HT1080 (cell line): Measurements from ENCODE around the gene CRYBB3. TPM values are rescaled to one million over a fixed set of nuclear protein-coding genes. Genes with fewer than 3 reads are reported as not detected.
"Not testable (repeated sequence)": the region's sequence is repeated elsewhere in the genome, so short reads cannot be mapped to it uniquely, and the experiment has no call there.

Source experiments
- DNase-seq: peaks from one replicate; pipeline ENCODE4 v3.0.0-alpha.2; 2015; ENCODE audit warnings: low read depth
- total RNA-seq: library from RNA; depleted of rRNA; stranded (reverse); fragments of >200 nt; shearing (Covaris generic); gene quantifications from 2 replicates; pipeline ENCODE4 v1.2.3, GENCODE V29; 2014

CRYBB3 gene
- total RNA-seq, 1 experiment from 2014 or later = not detected

GRCh38 chr22:25174888-25175411, 24.7 kb upstream of the CRYBB3 start:
- DNase-seq = no peak

GRCh38 chr22:25176175-25176574, 23.5 kb upstream of the CRYBB3 start:
- DNase-seq = no peak

- DNase-seq = no peak
Measured at GRCh38 chr22:25176799-25177198, 22.9 kb upstream of the CRYBB3 start.

GRCh38 chr22:25177226-25177625, 22.4 kb upstream of the CRYBB3 start:
- DNase-seq = no peak

- no peak for DNase-seq
Measured at GRCh38 chr22:25177895-25178294, 21.8 kb upstream of the CRYBB3 start.

GRCh38 chr22:25178348-25178747, 21.3 kb upstream of the CRYBB3 start:
- DNase-seq = not testable (repeated sequence)

GRCh38 chr22:25178869-25179631, 20.6 kb upstream of the CRYBB3 start:
- not testable (repeated sequence) for DNase-seq

GRCh38 chr22:25182131-25183110, 17.2 kb upstream of the CRYBB3 start:
- no peak for DNase-seq

- DNase-seq = no peak
Measured at GRCh38 chr22:25183949-25184619, 15.6 kb upstream of the CRYBB3 start.

GRCh38 chr22:25186140-25186539, 13.5 kb upstream of the CRYBB3 start:
- DNase-seq = no peak

- no peak for DNase-seq
Measured at GRCh38 chr22:25187469-25187868, 12.2 kb upstream of the CRYBB3 start.

- no peak for DNase-seq
Measured at GRCh38 chr22:25192406-25192805, 7.3 kb upstream of the CRYBB3 start.

- no peak for DNase-seq
Measured at GRCh38 chr22:25193130-25193529, 6.5 kb upstream of the CRYBB3 start.

- DNase-seq = no peak
Measured at GRCh38 chr22:25193548-25193947, 6.1 kb upstream of the CRYBB3 start.

- DNase-seq = no peak
Measured at GRCh38 chr22:25196326-25196725, 3.3 kb upstream of the CRYBB3 start.

- DNase-seq = no peak
Measured at GRCh38 chr22:25197340-25197739, 2.3 kb upstream of the CRYBB3 start.

- no peak for DNase-seq
Measured at GRCh38 chr22:25200967-25201366, 1.3 kb downstream of the CRYBB3 start.

GRCh38 chr22:25201557-25202273, 2.1 kb downstream of the CRYBB3 start:
- no peak for DNase-seq

GRCh38 chr22:25202290-25202921, 2.7 kb downstream of the CRYBB3 start:
- peak; percentile 54 for DNase-seq

GRCh38 chr22:25203082-25203481, 3.4 kb downstream of the CRYBB3 start:
- DNase-seq = no peak
